Testis (tissue), 3 donors: ENCODE data around the gene SPINK2. TPM values are rescaled to one million over a fixed set of nuclear protein-coding genes. Genes with fewer than 3 reads are reported as not detected.

Experiments
- DNase-seq: peaks from one replicate; pipeline ENCODE4 v3.0.0-alpha.2; 2019
- H3K27ac ChIP-seq, 2 donors: fragments of 200-600 bp; sonication (generic); one replicate each; pipeline ENCODE4 v1.5.1; 2019
- H3K27me3 ChIP-seq: fragments of 200-600 bp; sonication (generic); one replicate; pipeline ENCODE4 v1.5.1; 2019
- H3K36me3 ChIP-seq: fragments of 200-600 bp; sonication (generic); one replicate; pipeline ENCODE4 v1.5.1; 2017; ENCODE audit warnings: low read depth; ENCODE audit errors: missing control alignments
- H3K4me1 ChIP-seq: fragments of 200-600 bp; sonication (generic); one replicate; pipeline ENCODE4 v1.5.1; 2019
- H3K4me3 ChIP-seq, 2 donors: fragments of 200-600 bp; sonication (generic); one replicate each; pipeline ENCODE4 v1.5.1; 2017 to 2019
- H3K9me3 ChIP-seq: fragments of 200-600 bp; sonication (generic); one replicate; pipeline ENCODE4 v1.5.1; 2017
- POLR2A ChIP-seq: fragments of 450-650 bp; IDR thresholded peaks from one replicate; pipeline ENCODE4 v1.6.1; 2017; ENCODE audit warnings: antibody characterized with exemption, mild to moderate bottlenecking, moderate library complexity
- WGBS, 2 donors: methylation state at CpG; one replicate each; pipeline ENCODE4 v1.1.5; 2018; 5-methylcytosine and 5-hydroxymethylcytosine counted together
- intact Hi-C: fragments of 100-400 bp; cut with DNase I; formaldehyde crosslinking; loops from one replicate; pipeline ENCODE4 v1.15.1; 2023; ENCODE audit warnings: low total_unique reads
- polyA plus RNA-seq: library from polyadenylated mRNA; stranded (reverse); fragments of 350-450 nt; fragmentation: Illumina TruSeq; extraction: RNeasy Lipid Tissue Mini Kit (QIAGEN cat#74804); gene quantifications from one replicate; pipeline ENCODE4 v1.2.3, GENCODE V29; 2014; ENCODE audit warnings: low read depth, low replicate concordance; ENCODE audit not compliant: insufficient read depth
- total RNA-seq, 2 donors: library from RNA; depleted of rRNA; stranded (reverse); fragments of >200 nt; gene quantifications; one replicate each; pipeline ENCODE4 v1.2.3, GENCODE V29; 2016
- TF ChIP-seq, protein P1 (sequence below), 3 experiments: fragments of 450-650 bp in 2 of 3; fragments of 200-600 bp in 1 of 3; sonication (generic) in 1 of 3; IDR thresholded peaks; one replicate each; pipeline ENCODE4 v1.5.1; 2016 to 2019; ENCODE audit warnings: antibody characterized with exemption in 3 of 3, mild to moderate bottlenecking in 2 of 3, moderate library complexity in 1 of 3

The SPINK2 gene
- total and polyA plus RNA-seq, 3 donors from 2014 or later: 183 to 633 (median 251) TPM

DNA sequence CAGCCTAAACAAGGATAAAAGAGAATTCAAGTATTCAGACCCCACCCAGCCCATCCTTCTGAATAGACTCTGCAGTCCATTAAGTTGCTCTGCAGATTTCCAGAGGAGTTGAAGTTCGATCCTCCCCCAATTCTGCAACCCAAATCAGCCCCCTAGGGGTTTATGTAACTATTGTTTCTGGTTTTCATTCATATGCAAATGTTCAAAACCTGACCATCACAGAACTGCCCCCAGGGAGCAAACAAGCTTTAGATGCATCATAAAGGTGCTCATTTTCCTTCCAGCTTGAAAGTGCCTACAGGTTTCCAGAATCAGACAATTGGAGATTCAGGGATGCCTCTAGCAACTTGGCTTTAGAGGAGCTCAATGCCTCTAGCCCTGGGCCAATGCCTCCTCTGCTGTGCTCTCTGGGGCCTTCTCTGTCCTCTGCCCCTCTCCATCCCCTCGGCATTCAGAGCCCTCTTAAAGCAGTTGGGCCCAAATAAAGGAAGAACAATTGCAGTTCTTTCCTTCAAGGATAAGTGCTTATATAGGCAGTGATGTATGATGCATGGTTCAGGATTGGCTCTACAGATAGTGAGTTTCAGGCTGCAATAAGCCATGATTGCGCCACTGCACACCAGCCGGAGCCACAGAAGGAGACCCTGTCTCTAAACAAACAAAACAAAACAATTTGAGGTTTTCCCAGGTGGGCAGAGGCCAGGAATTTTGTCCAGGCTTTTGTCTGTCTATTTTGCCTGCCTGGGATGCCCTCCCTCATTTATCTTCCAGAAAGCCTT is 23.5 kb upstream of the SPINK2 start:
- TF ChIP-seq, protein P1, sequence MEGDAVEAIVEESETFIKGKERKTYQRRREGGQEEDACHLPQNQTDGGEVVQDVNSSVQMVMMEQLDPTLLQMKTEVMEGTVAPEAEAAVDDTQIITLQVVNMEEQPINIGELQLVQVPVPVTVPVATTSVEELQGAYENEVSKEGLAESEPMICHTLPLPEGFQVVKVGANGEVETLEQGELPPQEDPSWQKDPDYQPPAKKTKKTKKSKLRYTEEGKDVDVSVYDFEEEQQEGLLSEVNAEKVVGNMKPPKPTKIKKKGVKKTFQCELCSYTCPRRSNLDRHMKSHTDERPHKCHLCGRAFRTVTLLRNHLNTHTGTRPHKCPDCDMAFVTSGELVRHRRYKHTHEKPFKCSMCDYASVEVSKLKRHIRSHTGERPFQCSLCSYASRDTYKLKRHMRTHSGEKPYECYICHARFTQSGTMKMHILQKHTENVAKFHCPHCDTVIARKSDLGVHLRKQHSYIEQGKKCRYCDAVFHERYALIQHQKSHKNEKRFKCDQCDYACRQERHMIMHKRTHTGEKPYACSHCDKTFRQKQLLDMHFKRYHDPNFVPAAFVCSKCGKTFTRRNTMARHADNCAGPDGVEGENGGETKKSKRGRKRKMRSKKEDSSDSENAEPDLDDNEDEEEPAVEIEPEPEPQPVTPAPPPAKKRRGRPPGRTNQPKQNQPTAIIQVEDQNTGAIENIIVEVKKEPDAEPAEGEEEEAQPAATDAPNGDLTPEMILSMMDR (IDR thresholded peaks at IDR 0.05): no peak
- TF ChIP-seq POLR2A: no peak
- Histone ChIP-seq H3K9me3 (no peaks in the 10 kb centered on the region), H3K27ac (no peak overlapping the region), H3K27me3 (no peaks in the 10 kb centered on the region), H3K36me3 (no peaks in the 10 kb centered on the region), H3K4me1 (peaks cover 3% of the 10 kb centered on the region), H3K4me3 (no peak overlapping the region)
- intact Hi-C loops: no loop called here
- DNase-seq: no peak
- 81 to 88% methylated on average over 4 of the region's 4 CpGs for WGBS, 2 donors

DNA sequence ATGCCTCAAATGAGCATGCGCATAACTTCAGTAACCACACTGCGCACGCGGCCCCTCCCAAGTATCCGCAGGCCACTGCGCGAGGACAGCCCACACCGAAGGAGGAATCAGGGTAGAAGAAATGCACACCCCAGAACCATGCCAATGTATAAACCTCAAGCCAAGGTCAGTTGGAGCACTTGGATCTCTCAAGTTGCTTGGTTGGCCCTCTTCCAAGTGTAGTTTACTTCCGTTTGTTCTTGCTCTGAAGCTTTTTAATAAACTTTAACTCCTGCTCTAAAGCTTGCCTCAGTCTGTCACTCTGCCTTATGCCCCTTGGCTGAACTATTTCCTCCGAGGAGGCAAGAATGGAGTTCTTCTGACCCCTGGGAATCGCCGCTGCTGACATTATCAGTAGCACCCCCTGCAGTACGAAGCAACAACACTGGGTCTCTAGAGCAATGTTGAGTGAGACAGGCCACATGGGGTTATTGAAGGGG is 22.0 kb upstream of the SPINK2 start:
- Histone ChIP-seq H3K9me3 (no peaks in the 10 kb centered on the region), H3K27me3 (no peaks in the 10 kb centered on the region), H3K4me3 (peak overlapping the region in 1 of 2 donors; percentile 6), H3K27ac (peak overlapping the region in 1 of 2 donors; percentile 66), H3K4me1 (peaks cover 3% of the 10 kb centered on the region), H3K36me3 (no peaks in the 10 kb centered on the region)
- 40 to 44% methylated on average over 13 of the region's 13 CpGs for WGBS, 2 donors
- intact Hi-C loops: no loop called here
- TF ChIP-seq, protein P1 (IDR thresholded peaks at IDR 0.05): no peak
- no peak for TF ChIP-seq POLR2A
- DNase-seq: peak; percentile 68

DNA sequence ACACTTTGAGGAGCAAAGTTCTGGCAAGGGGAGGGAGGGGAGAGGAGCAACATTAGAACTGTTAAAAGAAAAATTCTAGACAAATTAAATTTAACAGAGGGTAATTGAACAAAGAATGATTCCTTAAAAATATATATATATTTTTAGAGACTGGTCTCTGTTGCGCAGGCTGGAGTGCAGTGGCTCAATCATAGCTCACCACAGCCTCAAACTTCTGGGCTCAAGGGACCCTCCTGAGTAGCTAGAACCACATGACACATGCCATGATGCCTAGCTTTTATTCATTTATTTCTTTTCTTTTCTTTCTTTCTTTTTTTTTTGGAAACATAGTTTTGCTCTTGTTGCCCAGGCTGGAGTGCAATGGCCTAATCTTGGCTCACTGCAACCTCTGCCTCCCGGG is 19.1 kb upstream of the SPINK2 start:
- no peak overlapping the region for H3K4me3 ChIP-seq
- DNase-seq: no peak
- no peaks in the 10 kb centered on the region for H3K36me3 ChIP-seq
- intact Hi-C loops: no loop called here
- no peaks in the 10 kb centered on the region for H3K9me3 ChIP-seq
- no peak for TF ChIP-seq POLR2A
- TF ChIP-seq, protein P1 (IDR thresholded peaks at IDR 0.05): no peak
- 97 to 98% methylated on average over 2 of the region's 2 CpGs for WGBS, 2 donors
- H3K27ac ChIP-seq: no peak overlapping the region
- H3K27me3 ChIP-seq: no peaks in the 10 kb centered on the region
- peaks cover 3% of the 10 kb centered on the region for H3K4me1 ChIP-seq

DNA sequence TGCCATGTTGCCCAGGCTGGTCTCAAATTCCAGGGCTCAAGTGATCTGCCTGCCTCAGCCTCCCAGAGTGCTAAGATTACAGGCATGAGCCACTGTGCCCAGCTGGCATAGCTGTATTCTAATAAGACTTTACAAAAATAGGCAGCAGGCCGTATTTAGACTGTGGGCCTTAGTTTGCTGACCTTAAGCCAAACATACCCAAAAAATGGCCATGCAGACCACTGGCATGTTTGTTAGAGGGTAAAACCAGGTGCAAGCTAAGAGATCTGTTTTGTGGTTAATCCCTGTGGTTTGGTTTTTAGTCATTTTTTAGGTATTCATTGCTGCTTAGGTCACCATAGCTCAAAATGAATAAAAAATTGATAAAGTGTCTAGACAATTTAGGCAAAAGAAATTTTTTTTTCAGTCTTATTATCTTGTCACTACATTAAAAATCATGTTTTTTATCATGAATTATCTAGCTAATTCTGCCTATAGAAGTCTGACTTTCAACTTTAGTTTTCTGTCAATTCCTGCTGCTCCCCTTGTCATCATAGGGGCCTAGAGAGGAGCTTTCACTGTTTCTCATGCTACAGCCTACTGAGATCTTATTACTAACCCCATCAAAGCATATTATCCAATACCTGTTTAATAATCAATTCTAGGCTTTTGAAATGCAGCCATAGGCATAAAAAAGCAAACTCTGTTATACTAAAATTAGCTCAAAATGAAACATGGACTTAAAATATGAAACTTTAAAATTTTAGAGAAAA is 7.5 kb upstream of the SPINK2 start:
- no peak for DNase-seq
- H3K36me3 ChIP-seq: no peaks in the 10 kb centered on the region
- TF ChIP-seq POLR2A: no peak
- TF ChIP-seq, protein P1 (IDR thresholded peaks at IDR 0.05): no peak
- H3K4me3 ChIP-seq: no peak overlapping the region
- no peaks in the 10 kb centered on the region for H3K9me3 ChIP-seq
- H3K4me1 ChIP-seq: no peaks in the 10 kb centered on the region
- intact Hi-C loops: no loop called here
- 92 to 100% methylated on average over 1 of the region's 1 CpG for WGBS, 2 donors
- no peak overlapping the region for H3K27ac ChIP-seq
- H3K27me3 ChIP-seq: no peaks in the 10 kb centered on the region
